H1 (cell line): ENCODE measurements around the gene SGK1.

Experiments
- BACH1 ChIP-seq: IDR thresholded peaks from 2 replicates; pipeline ENCODE4 v1.6.1; 2012; ENCODE audit warnings: low read length, improper control_type of control experiment
- HDAC6 ChIP-seq: IDR thresholded peaks from one replicate; pipeline ENCODE4 v1.7.1; 2012; ENCODE audit warnings: low read depth, mild to moderate bottlenecking, inconsistent platforms, low read length, moderate library complexity
- POLR2A ChIP-seq, 2 experiments: IDR thresholded peaks; 1 replicate in 1 of 2; 2 replicates in 1 of 2; pipeline ENCODE4 v1.6.1; 2011; ENCODE audit warnings: low read depth in 2 of 2, low read length in 2 of 2, mild to moderate bottlenecking in 2 of 2; ENCODE audit errors: control extremely low read depth in 1 of 2
- SP1 ChIP-seq: IDR thresholded peaks from 2 replicates; pipeline ENCODE4 v1.6.1; 2011; ENCODE audit warnings: low read depth, low read length
- TEAD4 ChIP-seq: IDR thresholded peaks from 2 replicates; pipeline ENCODE4 v1.6.1; 2012; ENCODE audit warnings: low read depth, low read length, inconsistent platforms, mixed read lengths
- ZNF274 ChIP-seq: IDR thresholded peaks from 2 replicates; pipeline ENCODE4 v1.7.0; 2012; ENCODE audit warnings: low read length, borderline replicate concordance; ENCODE audit errors: extremely low read depth
- TF ChIP-seq, protein P1 (sequence below), 3 experiments: IDR thresholded peaks; 1 replicate in 2 of 3; 2 replicates in 1 of 3; pipeline versions ENCODE4 v1.5.1 to v1.6.1; 2011; ENCODE audit warnings: low read length in 3 of 3, mild to moderate bottlenecking in 3 of 3, inconsistent platforms in 2 of 3, low read depth in 1 of 3, moderate library complexity in 1 of 3; ENCODE audit not compliant: insufficient read depth in 1 of 3; ENCODE audit errors: control extremely low read depth in 1 of 3
- TF ChIP-seq, protein P2 (sequence below): fragments of 300-600 bp; sonication (generic); IDR thresholded peaks from 2 replicates; pipeline ENCODE4 v1.7.1; 2012; ENCODE audit warnings: low read length, moderate library complexity, mild to moderate bottlenecking, inconsistent platforms; ENCODE audit not compliant: insufficient replicate concordance

DNA sequence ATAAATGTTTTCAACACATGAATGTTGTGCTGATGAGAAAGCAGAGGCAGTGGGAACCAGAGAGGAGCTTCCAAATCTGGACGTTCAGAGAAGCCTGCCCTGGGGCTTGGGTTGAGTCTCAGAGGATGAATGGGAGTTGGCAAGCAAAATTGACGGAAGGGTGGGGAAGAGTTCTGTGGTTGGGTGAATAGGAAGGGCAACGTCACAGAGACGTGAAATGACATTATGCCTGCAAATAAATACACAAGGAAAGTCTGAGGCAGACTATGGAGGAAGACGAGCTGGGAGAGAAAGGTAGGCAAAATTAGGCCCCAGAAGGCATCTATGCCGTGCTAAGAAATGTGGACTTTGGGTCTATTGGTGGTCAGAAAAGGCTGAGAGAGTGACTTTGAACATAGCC lies 25.2 kb upstream of the SGK1 start:
- TF ChIP-seq, protein P1, sequence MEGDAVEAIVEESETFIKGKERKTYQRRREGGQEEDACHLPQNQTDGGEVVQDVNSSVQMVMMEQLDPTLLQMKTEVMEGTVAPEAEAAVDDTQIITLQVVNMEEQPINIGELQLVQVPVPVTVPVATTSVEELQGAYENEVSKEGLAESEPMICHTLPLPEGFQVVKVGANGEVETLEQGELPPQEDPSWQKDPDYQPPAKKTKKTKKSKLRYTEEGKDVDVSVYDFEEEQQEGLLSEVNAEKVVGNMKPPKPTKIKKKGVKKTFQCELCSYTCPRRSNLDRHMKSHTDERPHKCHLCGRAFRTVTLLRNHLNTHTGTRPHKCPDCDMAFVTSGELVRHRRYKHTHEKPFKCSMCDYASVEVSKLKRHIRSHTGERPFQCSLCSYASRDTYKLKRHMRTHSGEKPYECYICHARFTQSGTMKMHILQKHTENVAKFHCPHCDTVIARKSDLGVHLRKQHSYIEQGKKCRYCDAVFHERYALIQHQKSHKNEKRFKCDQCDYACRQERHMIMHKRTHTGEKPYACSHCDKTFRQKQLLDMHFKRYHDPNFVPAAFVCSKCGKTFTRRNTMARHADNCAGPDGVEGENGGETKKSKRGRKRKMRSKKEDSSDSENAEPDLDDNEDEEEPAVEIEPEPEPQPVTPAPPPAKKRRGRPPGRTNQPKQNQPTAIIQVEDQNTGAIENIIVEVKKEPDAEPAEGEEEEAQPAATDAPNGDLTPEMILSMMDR (IDR thresholded peaks at IDR 0.05; ENCODE audit: control extremely low read depth in 1 of 3, insufficient read depth in 1 of 3, low read depth in 1 of 3, low read length in 3 of 3) = no peak
- TF ChIP-seq SP1 (no peak), ZNF274 (no peak), TEAD4 (no peak), HDAC6 (no peak), POLR2A (IDR thresholded peaks at IDR 0.05; ENCODE audit: control extremely low read depth in 1 of 2, low read depth in 2 of 2, low read length in 2 of 2) (no peak), BACH1 (no peak)
- TF ChIP-seq, protein P2, sequence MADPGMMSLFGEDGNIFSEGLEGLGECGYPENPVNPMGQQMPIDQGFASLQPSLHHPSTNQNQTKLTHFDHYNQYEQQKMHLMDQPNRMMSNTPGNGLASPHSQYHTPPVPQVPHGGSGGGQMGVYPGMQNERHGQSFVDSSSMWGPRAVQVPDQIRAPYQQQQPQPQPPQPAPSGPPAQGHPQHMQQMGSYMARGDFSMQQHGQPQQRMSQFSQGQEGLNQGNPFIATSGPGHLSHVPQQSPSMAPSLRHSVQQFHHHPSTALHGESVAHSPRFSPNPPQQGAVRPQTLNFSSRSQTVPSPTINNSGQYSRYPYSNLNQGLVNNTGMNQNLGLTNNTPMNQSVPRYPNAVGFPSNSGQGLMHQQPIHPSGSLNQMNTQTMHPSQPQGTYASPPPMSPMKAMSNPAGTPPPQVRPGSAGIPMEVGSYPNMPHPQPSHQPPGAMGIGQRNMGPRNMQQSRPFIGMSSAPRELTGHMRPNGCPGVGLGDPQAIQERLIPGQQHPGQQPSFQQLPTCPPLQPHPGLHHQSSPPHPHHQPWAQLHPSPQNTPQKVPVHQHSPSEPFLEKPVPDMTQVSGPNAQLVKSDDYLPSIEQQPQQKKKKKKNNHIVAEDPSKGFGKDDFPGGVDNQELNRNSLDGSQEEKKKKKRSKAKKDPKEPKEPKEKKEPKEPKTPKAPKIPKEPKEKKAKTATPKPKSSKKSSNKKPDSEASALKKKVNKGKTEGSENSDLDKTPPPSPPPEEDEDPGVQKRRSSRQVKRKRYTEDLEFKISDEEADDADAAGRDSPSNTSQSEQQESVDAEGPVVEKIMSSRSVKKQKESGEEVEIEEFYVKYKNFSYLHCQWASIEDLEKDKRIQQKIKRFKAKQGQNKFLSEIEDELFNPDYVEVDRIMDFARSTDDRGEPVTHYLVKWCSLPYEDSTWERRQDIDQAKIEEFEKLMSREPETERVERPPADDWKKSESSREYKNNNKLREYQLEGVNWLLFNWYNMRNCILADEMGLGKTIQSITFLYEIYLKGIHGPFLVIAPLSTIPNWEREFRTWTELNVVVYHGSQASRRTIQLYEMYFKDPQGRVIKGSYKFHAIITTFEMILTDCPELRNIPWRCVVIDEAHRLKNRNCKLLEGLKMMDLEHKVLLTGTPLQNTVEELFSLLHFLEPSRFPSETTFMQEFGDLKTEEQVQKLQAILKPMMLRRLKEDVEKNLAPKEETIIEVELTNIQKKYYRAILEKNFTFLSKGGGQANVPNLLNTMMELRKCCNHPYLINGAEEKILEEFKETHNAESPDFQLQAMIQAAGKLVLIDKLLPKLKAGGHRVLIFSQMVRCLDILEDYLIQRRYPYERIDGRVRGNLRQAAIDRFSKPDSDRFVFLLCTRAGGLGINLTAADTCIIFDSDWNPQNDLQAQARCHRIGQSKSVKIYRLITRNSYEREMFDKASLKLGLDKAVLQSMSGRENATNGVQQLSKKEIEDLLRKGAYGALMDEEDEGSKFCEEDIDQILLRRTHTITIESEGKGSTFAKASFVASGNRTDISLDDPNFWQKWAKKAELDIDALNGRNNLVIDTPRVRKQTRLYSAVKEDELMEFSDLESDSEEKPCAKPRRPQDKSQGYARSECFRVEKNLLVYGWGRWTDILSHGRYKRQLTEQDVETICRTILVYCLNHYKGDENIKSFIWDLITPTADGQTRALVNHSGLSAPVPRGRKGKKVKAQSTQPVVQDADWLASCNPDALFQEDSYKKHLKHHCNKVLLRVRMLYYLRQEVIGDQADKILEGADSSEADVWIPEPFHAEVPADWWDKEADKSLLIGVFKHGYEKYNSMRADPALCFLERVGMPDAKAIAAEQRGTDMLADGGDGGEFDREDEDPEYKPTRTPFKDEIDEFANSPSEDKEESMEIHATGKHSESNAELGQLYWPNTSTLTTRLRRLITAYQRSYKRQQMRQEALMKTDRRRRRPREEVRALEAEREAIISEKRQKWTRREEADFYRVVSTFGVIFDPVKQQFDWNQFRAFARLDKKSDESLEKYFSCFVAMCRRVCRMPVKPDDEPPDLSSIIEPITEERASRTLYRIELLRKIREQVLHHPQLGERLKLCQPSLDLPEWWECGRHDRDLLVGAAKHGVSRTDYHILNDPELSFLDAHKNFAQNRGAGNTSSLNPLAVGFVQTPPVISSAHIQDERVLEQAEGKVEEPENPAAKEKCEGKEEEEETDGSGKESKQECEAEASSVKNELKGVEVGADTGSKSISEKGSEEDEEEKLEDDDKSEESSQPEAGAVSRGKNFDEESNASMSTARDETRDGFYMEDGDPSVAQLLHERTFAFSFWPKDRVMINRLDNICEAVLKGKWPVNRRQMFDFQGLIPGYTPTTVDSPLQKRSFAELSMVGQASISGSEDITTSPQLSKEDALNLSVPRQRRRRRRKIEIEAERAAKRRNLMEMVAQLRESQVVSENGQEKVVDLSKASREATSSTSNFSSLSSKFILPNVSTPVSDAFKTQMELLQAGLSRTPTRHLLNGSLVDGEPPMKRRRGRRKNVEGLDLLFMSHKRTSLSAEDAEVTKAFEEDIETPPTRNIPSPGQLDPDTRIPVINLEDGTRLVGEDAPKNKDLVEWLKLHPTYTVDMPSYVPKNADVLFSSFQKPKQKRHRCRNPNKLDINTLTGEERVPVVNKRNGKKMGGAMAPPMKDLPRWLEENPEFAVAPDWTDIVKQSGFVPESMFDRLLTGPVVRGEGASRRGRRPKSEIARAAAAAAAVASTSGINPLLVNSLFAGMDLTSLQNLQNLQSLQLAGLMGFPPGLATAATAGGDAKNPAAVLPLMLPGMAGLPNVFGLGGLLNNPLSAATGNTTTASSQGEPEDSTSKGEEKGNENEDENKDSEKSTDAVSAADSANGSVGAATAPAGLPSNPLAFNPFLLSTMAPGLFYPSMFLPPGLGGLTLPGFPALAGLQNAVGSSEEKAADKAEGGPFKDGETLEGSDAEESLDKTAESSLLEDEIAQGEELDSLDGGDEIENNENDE = no peak
